NCI-H460 (cell line): ENCODE results near the gene TNFAIP3. TPM values are rescaled to one million over a fixed set of nuclear protein-coding genes. Genes with fewer than 3 reads are reported as not detected.
"Not testable (repeated sequence)": the region's sequence is repeated elsewhere in the genome, so short reads cannot be mapped to it uniquely, and the experiment has no call there.

Experiments
- DNase-seq: peaks from one replicate; pipeline ENCODE4 v3.0.0-alpha.2; 2016; ENCODE audit warnings: low read depth; ENCODE audit errors: extremely low read depth
- polyA plus RNA-seq: library from polyadenylated mRNA; depleted of rRNA; stranded (reverse); fragments of >200 nt; gene quantifications from 2 replicates; pipeline ENCODE4 v1.2.3, GENCODE V29; 2014; cell fraction: nucleus; rRNA removed
- total RNA-seq: library from RNA; depleted of rRNA; stranded (reverse); fragments of >200 nt; shearing (Covaris generic); gene quantifications from 2 replicates; pipeline ENCODE4 v1.2.3, GENCODE V29; 2014; rRNA removed

Gene TNFAIP3
- 94.8 and 109 TPM in 2 replicates for total RNA-seq
- 51.3 and 58.4 TPM in 2 replicates for polyA plus RNA-seq

- peak; percentile 92 for DNase-seq
Measured at GRCh38 chr6:137866914-137867684, at the start of gene TNFAIP3. TSS of gene TNFAIP3 (plus strand) at chr6:137867259. CDS start at chr6:137871228, 3,969 bp downstream.

- DNase-seq, result no peak
Measured at GRCh38 chr6:137818440-137818839, 48.6 kb upstream of the TNFAIP3 start.

GRCh38 chr6:137819740-137820139 is 47.3 kb upstream of the TNFAIP3 start:
- DNase-seq, result no peak

DNA sequence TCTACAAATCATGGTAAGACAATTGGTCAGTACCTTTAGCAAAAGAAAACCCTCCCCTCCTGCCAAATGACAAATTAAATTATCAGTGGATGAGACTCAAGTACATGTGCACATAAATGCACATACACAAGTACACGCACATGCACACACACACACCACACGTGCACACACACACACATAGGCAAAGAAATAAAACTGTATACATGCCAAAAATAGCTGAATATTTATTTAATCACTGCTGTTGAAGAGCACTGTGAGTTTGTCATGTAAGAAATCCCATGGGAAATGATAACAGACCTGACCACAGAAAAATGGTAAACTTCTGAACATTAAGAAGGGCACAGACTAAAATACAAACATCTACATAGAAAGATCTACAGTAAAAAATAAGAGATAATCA is 46.6 kb upstream of the TNFAIP3 start:
- no peak for DNase-seq

- DNase-seq, result no peak
Measured at GRCh38 chr6:137820952-137821351, 46.1 kb upstream of the TNFAIP3 start.

DNA sequence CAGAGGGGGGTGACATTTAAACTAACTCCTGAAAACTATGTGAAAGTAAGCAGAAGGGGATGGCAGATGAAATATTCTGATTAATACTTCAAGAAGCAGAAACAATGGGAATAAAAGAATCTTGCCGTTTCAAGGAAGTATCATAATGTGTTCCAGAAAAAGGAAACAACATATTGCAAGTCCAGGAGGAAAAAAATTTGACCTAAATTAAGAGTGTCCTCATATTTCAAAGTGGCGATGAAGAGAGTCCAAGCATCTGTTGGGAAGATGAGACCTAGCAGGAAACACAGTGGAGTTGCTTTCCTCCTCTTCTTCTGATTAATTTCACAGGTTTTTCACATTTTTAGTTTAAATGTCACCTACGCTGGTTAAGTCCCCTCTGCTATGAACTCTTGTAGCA is 45.6 kb upstream of the TNFAIP3 start:
- DNase-seq, result no peak

DNA sequence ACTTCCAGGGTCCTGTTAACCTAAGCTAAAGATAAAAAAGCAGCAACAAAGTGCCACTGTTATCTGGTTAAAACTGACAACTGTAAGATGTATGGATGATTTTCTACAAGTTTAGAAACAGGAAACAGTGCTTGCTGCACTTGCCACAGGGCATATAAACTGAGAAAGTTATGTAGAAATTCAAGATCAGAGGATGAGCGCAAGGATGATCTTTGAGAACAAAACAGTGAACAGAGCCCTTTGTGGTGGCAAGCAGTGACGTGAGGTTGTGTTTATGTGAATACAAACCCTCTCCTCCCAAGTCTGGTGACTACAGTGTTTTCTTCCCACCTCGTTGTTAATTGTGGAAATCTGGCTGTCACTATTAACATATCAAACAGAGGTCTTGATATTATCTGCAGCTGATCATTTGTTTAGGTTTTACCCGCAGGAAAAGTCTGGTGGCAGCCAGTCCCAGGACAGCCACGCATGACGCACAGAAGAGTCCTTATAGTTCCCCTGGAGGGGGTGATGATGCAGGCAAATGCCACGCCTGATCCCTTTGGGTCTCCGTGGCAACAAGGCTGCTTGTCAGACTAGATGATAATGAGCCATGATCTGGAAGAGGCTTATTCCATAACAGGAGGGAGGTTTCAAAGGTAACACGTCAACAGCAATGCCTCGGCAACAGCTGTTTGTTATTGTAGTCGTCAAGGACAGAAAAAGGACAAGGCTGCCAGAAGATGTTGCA is 43.1 kb upstream of the TNFAIP3 start:
- DNase-seq, result peak; percentile 98

- no peak for DNase-seq
Measured at GRCh38 chr6:137824556-137824879, 42.5 kb upstream of the TNFAIP3 start.

- DNase-seq, result no peak
Measured at GRCh38 chr6:137824896-137825295, 42.2 kb upstream of the TNFAIP3 start.

DNA sequence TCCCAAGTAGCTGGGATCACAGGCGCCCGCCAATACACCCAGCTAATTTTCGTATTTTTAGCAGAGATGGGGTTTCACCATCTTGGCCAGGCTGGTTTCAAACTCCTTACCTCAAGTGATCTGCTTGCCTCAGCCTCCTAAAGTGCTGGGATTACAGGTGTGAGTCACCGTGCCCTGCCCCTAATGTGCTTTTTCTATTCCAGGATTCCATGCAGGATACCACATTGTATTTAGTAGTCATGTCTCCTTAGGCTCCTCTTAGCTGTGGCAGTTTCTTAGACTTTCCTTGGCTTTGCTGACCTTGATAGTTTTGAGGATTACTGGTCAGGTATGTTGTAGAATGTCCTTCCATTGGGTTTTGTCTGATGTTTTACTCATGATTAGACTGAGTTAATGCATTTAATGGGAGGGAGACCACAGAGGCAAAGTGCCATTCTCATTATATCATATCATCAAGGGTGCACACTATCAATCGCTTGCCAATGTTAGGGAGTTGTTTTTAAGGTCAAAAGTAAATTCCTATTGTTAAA is 39.6 kb upstream of the TNFAIP3 start:
- DNase-seq, result no peak

DNA sequence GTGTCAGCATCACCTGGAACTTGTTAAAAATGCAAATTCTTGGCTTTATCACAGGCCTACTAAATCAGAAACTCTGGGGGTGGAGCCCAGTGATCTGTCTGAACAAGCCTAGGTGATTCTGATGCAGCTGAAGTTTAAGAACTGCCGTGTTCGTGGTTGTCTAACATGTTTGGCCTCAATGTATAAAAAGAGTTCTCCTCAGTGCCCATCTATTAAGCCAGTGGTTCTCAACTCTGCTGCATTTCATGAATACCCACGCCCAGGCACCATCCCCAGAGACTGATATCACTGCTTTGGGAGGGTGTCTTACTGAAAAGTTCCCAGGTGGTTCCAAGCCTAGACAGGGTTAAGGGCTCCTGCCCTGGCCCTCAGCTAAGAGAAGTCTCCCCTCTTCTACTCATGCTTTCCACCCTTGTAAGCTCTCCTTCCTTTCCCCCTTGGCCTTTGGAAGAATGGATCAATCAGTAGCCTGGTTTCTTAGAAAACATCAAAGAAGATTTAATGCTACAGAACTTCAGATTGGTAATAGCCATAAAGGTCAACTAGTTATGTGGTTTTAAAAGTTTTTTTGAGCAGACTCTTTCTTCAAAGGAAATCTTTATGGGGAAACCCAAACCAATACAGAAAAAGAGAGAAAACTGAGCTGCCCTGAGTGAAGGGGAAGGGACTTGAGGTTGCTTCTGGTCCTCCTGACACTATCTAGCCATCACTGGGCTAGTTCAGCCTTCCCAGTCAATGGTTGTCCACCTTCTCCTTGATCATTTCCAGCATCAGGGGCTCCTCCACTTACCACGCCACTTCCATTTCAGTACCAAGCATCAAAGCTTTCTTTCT is 38.9 kb upstream of the TNFAIP3 start:
- no peak for DNase-seq

DNA sequence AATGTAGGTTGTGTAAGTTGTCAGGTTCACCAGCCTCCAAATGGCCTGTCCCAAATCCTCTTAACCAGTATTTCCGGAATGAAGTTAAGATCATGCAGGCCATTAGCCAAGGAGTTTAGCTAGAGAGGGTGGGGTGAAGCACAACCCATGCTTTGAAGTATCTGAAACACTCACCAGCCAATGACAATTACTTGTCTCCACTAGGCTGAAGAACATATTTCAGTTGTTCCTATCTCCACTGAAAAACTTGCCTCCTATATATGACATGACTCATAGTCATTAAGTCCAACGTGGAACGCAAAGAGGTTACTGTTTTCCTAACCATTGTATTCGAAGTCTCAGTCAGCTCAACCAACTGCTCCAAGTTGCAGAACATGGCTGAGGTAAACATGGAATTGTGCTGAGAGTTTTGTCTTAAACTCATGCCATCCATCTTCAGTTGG is 37.4 kb upstream of the TNFAIP3 start:
- no peak for DNase-seq

GRCh38 chr6:137830511-137830911 is 36.5 kb upstream of the TNFAIP3 start:
- DNase-seq, result no peak

DNA sequence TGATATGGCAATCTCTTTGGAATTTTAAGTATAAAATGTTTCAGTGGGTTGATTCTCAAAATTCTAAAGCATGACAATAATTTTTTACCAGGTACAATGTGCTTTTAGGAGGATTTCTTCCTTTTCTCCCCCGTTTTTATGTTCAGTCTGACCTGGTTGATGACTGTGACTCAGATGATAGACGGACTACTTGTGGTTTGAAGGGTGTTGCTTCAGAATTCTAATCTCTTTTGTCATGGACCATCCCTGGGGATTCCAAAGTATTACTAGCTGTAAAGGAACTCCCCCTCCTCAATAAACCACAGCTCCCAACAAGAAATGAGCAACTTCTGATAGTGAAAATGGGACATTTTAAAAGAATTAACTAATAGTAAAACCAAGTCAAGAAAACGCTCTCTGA is 34.9 kb upstream of the TNFAIP3 start:
- DNase-seq, result no peak

DNA sequence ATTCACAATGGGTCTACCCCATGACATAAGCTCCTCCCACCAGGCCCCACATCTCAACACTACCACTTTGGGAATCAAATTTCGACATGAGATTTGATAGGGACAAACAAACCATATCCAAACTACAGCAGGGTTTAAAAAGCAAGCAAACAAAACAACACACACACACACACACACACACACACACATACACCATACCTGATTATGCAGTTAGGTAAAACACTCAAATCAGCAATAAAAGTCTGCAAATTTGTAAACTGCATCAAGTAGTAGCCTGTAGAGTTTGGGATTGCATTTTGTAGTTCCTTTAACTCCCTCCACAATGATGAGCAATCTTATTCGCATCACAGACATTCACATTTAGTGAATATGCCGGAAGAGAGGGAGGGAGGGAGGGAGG is 32.6 kb upstream of the TNFAIP3 start:
- no peak for DNase-seq

GRCh38 chr6:137836788-137837187 is 30.3 kb upstream of the TNFAIP3 start:
- DNase-seq, result no peak

DNA sequence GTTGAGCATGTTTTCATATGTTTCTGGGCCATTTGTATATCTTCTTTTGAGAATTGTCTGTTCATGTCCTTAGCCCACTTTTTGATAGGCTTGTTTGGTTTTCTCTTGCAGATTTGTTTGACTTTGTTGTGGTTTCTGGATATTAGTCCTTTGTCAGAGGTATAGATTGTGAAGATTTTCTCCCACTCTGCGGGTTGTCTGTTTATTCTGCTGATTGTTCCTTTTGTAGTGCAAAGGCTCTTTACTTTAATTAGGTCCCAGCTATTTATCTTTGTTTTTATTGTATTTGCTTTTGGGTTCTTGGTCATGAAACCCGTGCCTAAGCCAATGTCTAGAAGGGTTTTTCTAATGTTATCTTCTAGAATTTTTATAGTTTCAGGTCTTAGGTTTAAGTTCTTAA is 29.0 kb upstream of the TNFAIP3 start:
- not testable (repeated sequence) for DNase-seq

DNA sequence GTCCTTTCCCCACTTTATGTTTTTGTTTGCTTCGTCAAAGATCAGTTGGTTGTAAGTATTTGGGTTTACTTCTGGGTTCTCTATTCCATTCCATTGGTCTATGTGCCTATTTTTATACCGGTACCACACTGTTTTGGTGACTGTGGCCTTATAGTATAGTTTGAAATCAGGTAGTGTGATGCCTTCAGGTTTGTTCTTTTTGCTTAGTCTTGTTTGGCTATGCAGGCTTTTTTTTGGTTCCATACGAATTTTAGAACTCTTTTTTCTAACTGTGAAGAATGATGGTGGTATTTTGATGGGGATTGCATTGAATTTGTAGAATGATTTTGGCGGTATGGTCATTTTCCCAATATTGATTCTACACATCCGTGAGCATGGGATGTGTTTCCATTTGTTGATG is 28.5 kb upstream of the TNFAIP3 start:
- not testable (repeated sequence) for DNase-seq

- no peak for DNase-seq
Measured at GRCh38 chr6:137839076-137839475, 28.0 kb upstream of the TNFAIP3 start.

DNA sequence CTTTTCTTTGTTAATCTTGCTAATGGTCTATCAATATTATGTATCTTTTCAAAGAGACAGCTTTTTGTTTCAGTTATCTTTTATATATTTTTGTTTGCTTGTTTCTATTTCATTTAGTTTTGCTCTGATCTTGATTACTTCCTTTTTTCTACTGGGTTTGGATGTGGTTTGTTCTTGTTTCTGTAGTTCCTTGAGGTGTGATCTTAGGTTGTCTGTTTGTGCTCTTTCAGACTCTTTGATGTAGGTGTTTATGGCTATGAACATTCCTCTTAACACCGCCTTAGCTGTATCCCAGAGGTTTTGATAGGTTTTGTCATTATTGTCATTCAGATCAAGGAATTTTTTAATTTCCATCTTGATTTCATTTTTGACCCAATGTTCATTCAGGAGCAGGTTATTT is 26.8 kb upstream of the TNFAIP3 start:
- DNase-seq, result no peak

DNA sequence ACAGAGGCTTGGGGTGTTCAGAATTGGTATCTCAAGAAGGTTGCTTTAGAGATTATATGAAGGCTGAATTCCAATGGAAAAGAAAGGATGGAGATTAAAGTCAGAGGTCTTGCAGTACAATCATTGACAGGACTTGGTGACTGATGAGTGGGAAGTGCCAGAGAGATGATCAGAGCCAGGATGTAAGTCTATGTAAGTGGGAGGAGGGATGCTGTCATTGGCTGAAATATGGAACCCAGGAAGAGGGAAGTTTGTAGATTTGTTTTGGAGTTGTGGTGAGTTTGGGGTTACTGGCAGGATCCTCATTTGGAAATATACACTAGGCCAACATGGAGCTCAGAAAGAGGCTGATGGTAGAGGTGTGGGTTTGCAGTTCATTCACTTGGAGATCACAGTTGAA is 23.8 kb upstream of the TNFAIP3 start:
- no peak for DNase-seq
